GM12872 (cell line): ENCODE measurements around the gene RAI14.

Experiments
- CTCF ChIP-seq: IDR thresholded peaks from 3 replicates; pipeline ENCODE4 v1.5.1; 2011; ENCODE audit warnings: low read depth, mild to moderate bottlenecking, low read length, moderate library complexity; ENCODE audit not compliant: insufficient read depth

Gene RAI14

DNA sequence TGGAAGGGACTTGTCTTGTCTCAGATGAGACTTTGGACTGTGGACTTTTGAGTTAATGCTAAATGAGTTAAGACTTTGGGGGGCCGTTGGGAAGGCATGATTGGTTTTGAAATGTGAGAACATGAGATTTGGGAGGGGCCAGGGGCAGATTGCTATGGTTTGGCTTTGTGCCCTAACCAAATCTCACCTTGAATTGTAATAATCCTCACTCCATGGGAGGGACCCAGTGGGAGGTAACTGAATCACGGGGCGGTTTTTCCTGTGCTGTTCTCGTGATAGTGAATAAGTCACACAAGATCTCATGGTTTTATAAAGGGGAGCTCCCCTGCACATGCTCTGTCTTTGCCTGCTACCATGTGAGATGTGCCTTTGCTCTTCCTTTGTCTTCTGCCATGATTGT lies 72.1 kb downstream of the RAI14 start:
- no peak for TF ChIP-seq CTCF

- no peak for TF ChIP-seq CTCF
These were observed 75.5 kb downstream of the RAI14 start for GRCh38 chr5:34731435-34732232.

GRCh38 chr5:34734326-34734725 lies 78.2 kb downstream of the RAI14 start:
- no peak for TF ChIP-seq CTCF

DNA sequence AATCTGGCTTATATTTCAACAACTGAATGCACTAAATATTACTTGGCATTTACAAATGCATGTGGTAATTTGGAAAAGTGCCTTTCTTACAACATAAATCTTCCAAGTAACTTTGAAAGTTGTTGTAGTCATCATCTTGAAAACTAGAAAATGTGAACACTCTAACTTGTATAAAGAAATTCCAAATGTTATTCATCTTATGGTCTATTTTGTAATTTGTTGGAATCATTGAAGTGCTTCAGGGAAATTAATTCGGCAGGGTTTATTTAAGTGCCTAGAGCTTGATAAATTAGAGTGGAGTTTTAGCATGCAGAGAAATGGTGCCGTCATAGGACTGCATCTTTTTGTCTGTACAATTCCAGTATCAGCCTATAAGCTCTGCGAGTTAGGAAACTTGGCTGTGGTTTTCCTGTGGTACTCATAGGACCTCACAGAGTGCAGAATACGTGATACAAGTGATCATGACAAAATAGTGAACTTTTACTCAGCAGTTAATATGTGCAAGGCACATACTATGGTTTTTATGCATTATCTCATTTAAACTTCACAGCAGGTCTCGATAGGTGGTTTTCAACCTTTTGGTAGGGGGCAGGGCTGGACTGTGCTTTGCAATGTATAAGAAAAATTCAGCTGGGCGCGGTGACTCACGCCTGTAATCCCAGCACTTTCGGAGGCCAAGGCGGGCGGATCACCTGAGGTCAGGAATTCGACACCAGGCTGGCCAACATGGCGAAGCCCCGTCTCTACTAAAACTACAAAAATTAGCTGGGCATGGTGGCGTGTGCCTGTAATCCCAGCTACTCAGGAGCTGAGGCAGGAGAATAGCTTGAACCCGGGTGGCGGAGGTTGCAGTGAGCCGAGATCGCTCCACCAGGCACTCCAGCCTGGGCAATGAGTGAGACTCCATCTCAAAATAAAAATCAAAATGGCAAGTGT lies 79.6 kb downstream of the RAI14 start:
- TF ChIP-seq CTCF = no peak

DNA sequence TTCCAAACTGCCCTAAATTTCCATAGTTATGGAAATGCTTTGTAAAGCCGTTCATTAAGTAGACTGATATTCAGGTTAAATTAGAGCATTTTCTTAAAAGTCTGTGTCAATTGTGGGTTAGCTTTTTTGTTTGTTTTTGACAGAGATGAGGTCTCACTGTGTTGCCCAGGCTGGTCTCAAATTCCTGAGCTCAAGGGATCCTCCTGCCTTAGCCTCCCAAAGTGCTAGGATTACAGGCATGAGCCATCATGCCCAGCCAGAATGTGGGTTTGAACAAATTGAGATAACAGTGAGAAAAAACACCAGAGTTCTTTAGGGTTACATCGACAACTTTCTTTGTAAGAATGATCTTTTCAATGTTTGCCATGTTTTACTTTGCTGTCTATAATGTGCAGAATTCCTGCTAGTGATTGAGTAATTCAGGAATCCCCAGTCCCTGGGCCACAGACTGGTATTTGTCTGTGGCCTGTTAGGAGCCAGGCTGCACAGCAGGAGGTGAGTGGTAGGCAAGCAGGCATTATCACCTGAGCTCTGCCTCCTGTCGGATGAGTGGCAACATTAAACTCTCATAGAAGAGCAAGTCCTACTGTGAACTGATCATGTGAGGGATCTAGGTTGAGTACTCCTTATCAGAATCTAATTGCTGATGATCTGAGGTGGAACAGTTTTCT lies 80.5 kb downstream of the RAI14 start:
- no peak for TF ChIP-seq CTCF

GRCh38 chr5:34737731-34738130 lies 81.6 kb downstream of the RAI14 start:
- TF ChIP-seq CTCF = no peak

GRCh38 chr5:34738381-34738780 lies 82.3 kb downstream of the RAI14 start:
- no peak for TF ChIP-seq CTCF
